Measurements from ENCODE around the gene CTRL.

Gene CTRL

GRCh38 chr16:67945392-67945933, 13.8 kb upstream of the CTRL start:
- Histone ChIP-seq H3K9ac (ENCODE audit: low read length) (peak overlapping the region; percentile 13), H3K36me3 (ENCODE audit: control insufficient read depth, insufficient read depth, low read length, severe bottlenecking) (peaks cover 90% of the 10 kb centered on the region), H3K27me3 (replicated peaks; ENCODE audit: control insufficient read depth, insufficient read depth, low read length) (no peaks in the 10 kb centered on the region), H3K9me3 (ENCODE audit: control insufficient read depth, low read length) (no peaks in the 10 kb centered on the region), H3K4me1 (ENCODE audit: control insufficient read depth, insufficient read depth, low read length) (peaks cover 25% of the 10 kb centered on the region), H3K4me3 (ENCODE audit: low read length) (no peak overlapping the region)
- no peak for DNase-seq (ENCODE audit: low read depth)

GRCh38 chr16:67944690-67945391, 13.2 kb upstream of the CTRL start:
- no peak for DNase-seq (ENCODE audit: low read depth)
- Histone ChIP-seq H3K36me3 (ENCODE audit: control insufficient read depth, insufficient read depth, low read length, severe bottlenecking) (peaks cover 90% of the 10 kb centered on the region), H3K4me3 (ENCODE audit: low read length) (peak overlapping the region; percentile 14), H3K9ac (ENCODE audit: low read length) (peak overlapping the region; percentile 80), H3K27me3 (replicated peaks; ENCODE audit: control insufficient read depth, insufficient read depth, low read length) (no peaks in the 10 kb centered on the region), H3K9me3 (ENCODE audit: control insufficient read depth, low read length) (no peaks in the 10 kb centered on the region), H3K4me1 (ENCODE audit: control insufficient read depth, insufficient read depth, low read length) (peaks cover 25% of the 10 kb centered on the region)

GRCh38 chr16:67943619-67944504, 12.2 kb upstream of the CTRL start, which contains the start of gene LCAT:
LCAT (minus strand) TSS chr16:67944120; CDS start chr16:67944101, 19 bp downstream.
- Histone ChIP-seq H3K4me1 (ENCODE audit: control insufficient read depth, insufficient read depth, low read length) (peaks cover 25% of the 10 kb centered on the region), H3K9ac (ENCODE audit: low read length) (peak within 1 kb of the TSS; percentile 80), H3K36me3 (ENCODE audit: control insufficient read depth, insufficient read depth, low read length, severe bottlenecking) (peaks cover 84% of the 10 kb centered on the region), H3K4me3 (ENCODE audit: low read length) (peak within 1 kb of the TSS; percentile 42), H3K27me3 (replicated peaks; ENCODE audit: control insufficient read depth, insufficient read depth, low read length) (no peaks in the 10 kb centered on the region), H3K9me3 (ENCODE audit: control insufficient read depth, low read length) (no peaks in the 10 kb centered on the region)
- no peak for DNase-seq (ENCODE audit: low read depth)

- peaks cover 78% of the 10 kb centered on the region for H3K36me3 ChIP-seq (ENCODE audit: control insufficient read depth, insufficient read depth, low read length, severe bottlenecking)
Measured at GRCh38 chr16:67943256-67943618, 11.6 kb upstream of the CTRL start.

GRCh38 chr16:67942510-67943255, 11.0 kb upstream of the CTRL start:
- H3K27me3 ChIP-seq (replicated peaks; ENCODE audit: control insufficient read depth, insufficient read depth, low read length), result no peaks in the 10 kb centered on the region
- no peaks in the 10 kb centered on the region for H3K9me3 ChIP-seq (ENCODE audit: control insufficient read depth, low read length)
- no peak for DNase-seq (ENCODE audit: low read depth)
- H3K36me3 ChIP-seq (ENCODE audit: control insufficient read depth, insufficient read depth, low read length, severe bottlenecking), result peaks cover 72% of the 10 kb centered on the region
- peaks cover 25% of the 10 kb centered on the region for H3K4me1 ChIP-seq (ENCODE audit: control insufficient read depth, insufficient read depth, low read length)
- H3K9ac ChIP-seq (ENCODE audit: low read length), result peak overlapping the region; percentile 80
- H3K4me3 ChIP-seq (ENCODE audit: low read length), result no peak overlapping the region

More at GRCh38 chr16:67943256-67943618, 11.6 kb upstream of the CTRL start:
- Histone ChIP-seq H3K27me3 (replicated peaks; ENCODE audit: control insufficient read depth, insufficient read depth, low read length) (no peaks in the 10 kb centered on the region), H3K9ac (ENCODE audit: low read length) (peak overlapping the region; percentile 80), H3K4me3 (ENCODE audit: low read length) (peak overlapping the region; percentile 42), H3K4me1 (ENCODE audit: control insufficient read depth, insufficient read depth, low read length) (peaks cover 25% of the 10 kb centered on the region), H3K9me3 (ENCODE audit: control insufficient read depth, low read length) (no peaks in the 10 kb centered on the region)
- no peak for DNase-seq (ENCODE audit: low read depth)

- H3K27me3 ChIP-seq (replicated peaks; ENCODE audit: control insufficient read depth, insufficient read depth, low read length), result no peaks in the 10 kb centered on the region
- H3K4me1 ChIP-seq (ENCODE audit: control insufficient read depth, insufficient read depth, low read length), result peaks cover 29% of the 10 kb centered on the region
- H3K9me3 ChIP-seq (ENCODE audit: control insufficient read depth, low read length), result no peaks in the 10 kb centered on the region
- peaks cover 67% of the 10 kb centered on the region for H3K36me3 ChIP-seq (ENCODE audit: control insufficient read depth, insufficient read depth, low read length, severe bottlenecking)
- peak; percentile 53 for DNase-seq (ENCODE audit: low read depth)
- no peak overlapping the region for H3K4me3 ChIP-seq (ENCODE audit: low read length)
- H3K9ac ChIP-seq (ENCODE audit: low read length), result no peak overlapping the region
Measured at GRCh38 chr16:67942200-67942509, 10.5 kb upstream of the CTRL start.

- H3K27me3 ChIP-seq (replicated peaks; ENCODE audit: control insufficient read depth, insufficient read depth, low read length), result no peaks in the 10 kb centered on the region
- H3K9me3 ChIP-seq (ENCODE audit: control insufficient read depth, low read length), result no peaks in the 10 kb centered on the region
- H3K9ac ChIP-seq (ENCODE audit: low read length), result no peak overlapping the region
- H3K36me3 ChIP-seq (ENCODE audit: control insufficient read depth, insufficient read depth, low read length, severe bottlenecking), result peaks cover 62% of the 10 kb centered on the region
- H3K4me3 ChIP-seq (ENCODE audit: low read length), result no peak overlapping the region
- no peak for DNase-seq (ENCODE audit: low read depth)
- peaks cover 34% of the 10 kb centered on the region for H3K4me1 ChIP-seq (ENCODE audit: control insufficient read depth, insufficient read depth, low read length)
Measured at GRCh38 chr16:67941469-67942199, 10.0 kb upstream of the CTRL start.

- DNase-seq (ENCODE audit: low read depth), result no peak
- H3K4me3 ChIP-seq (ENCODE audit: low read length), result no peak overlapping the region
- H3K36me3 ChIP-seq (ENCODE audit: control insufficient read depth, insufficient read depth, low read length, severe bottlenecking), result peaks cover 51% of the 10 kb centered on the region
- no peaks in the 10 kb centered on the region for H3K9me3 ChIP-seq (ENCODE audit: control insufficient read depth, low read length)
- no peak overlapping the region for H3K9ac ChIP-seq (ENCODE audit: low read length)
- no peaks in the 10 kb centered on the region for H3K27me3 ChIP-seq (replicated peaks; ENCODE audit: control insufficient read depth, insufficient read depth, low read length)
- peaks cover 32% of the 10 kb centered on the region for H3K4me1 ChIP-seq (ENCODE audit: control insufficient read depth, insufficient read depth, low read length)
Measured at GRCh38 chr16:67940446-67941089, 8.9 kb upstream of the CTRL start.

GRCh38 chr16:67939507-67940445, 8.1 kb upstream of the CTRL start:
- no peak for DNase-seq (ENCODE audit: low read depth)
- H3K9me3 ChIP-seq (ENCODE audit: control insufficient read depth, low read length), result no peaks in the 10 kb centered on the region
- H3K9ac ChIP-seq (ENCODE audit: low read length), result no peak overlapping the region
- H3K4me1 ChIP-seq (ENCODE audit: control insufficient read depth, insufficient read depth, low read length), result peaks cover 32% of the 10 kb centered on the region
- H3K4me3 ChIP-seq (ENCODE audit: low read length), result no peak overlapping the region
- H3K36me3 ChIP-seq (ENCODE audit: control insufficient read depth, insufficient read depth, low read length, severe bottlenecking), result peaks cover 43% of the 10 kb centered on the region
- H3K27me3 ChIP-seq (replicated peaks; ENCODE audit: control insufficient read depth, insufficient read depth, low read length), result no peaks in the 10 kb centered on the region

Measured in adipocyte (in vitro differentiated cells).